Activated CD8-positive, alpha-beta memory T cell treated with anti-CD3 and anti-CD28 coated beads for 36 hours (primary cell): Measurements from ENCODE around the gene CYP4F2. TPM values are rescaled to one million over a fixed set of nuclear protein-coding genes. Genes with fewer than 3 reads are reported as not detected.
"Not testable (repeated sequence)": the region's sequence is repeated elsewhere in the genome, so short reads cannot be mapped to it uniquely, and the experiment has no call there.

Experiments
- CTCF ChIA-PET: fragments of 350-600 bp; sonication (Branson Sonifier 250); formaldehyde crosslinking; loops from one replicate; lab custom pipeline; 2021; ENCODE audit warnings: antibody characterized with exemption; lab: Charles Lee
- POLR2A ChIA-PET: fragments of 350-600 bp; sonication (Branson Sonifier 250); formaldehyde crosslinking; loops from one replicate; lab custom pipeline; 2021; ENCODE audit warnings: antibody characterized with exemption; lab: Charles Lee
- total RNA-seq, 2 experiments: library from RNA; stranded (reverse); gene quantifications; one replicate each; pipeline ENCODE4 v1.2.3, GENCODE V29; 2021

Gene CYP4F2
- total RNA-seq, 2 experiments from 2014 or later = 0.36 TPM; not detected in 1

GRCh38 chr19:15866636-15867035, 31.2 kb downstream of the CYP4F2 start:
- ChIA-PET CTCF (no interaction called here), POLR2A (no interaction called here)

- CTCF ChIA-PET = no interaction called here
- POLR2A ChIA-PET = no interaction called here
These were observed 33.0 kb downstream of the CYP4F2 start for GRCh38 chr19:15864824-15865223.

GRCh38 chr19:15863272-15863671, 34.6 kb downstream of the CYP4F2 start:
- ChIA-PET CTCF (no interaction called here), POLR2A (interaction anchor here (0.6 kb wide), 1 partner anchor 772 kb away, joined by 16 read pairs; no protein-coding TSS in a partner anchor)

GRCh38 chr19:15862444-15862843, 35.4 kb downstream of the CYP4F2 start:
- ChIA-PET CTCF (no interaction called here), POLR2A (no interaction called here)

GRCh38 chr19:15860522-15860921, 37.4 kb downstream of the CYP4F2 start:
- ChIA-PET POLR2A (no interaction called here), CTCF (no interaction called here)

GRCh38 chr19:15859187-15859586, 38.7 kb downstream of the CYP4F2 start:
- POLR2A ChIA-PET = no interaction called here
- CTCF ChIA-PET = no interaction called here

GRCh38 chr19:15850385-15850784, 47.5 kb downstream of the CYP4F2 start:
- POLR2A ChIA-PET = interaction anchor here (0.6 kb wide), 1 partner anchor 629 kb away, joined by 3 read pairs; no protein-coding TSS in a partner anchor

GRCh38 chr19:15846923-15847322, 51.0 kb downstream of the CYP4F2 start:
- ChIA-PET POLR2A (no interaction called here), CTCF (interaction anchor here (0.6 to 0.7 kb wide), 3 partner anchors 42 to 1010 kb away, joined by 3 to 5 read pairs (median 4); no protein-coding TSS in a partner anchor)

More at GRCh38 chr19:15850385-15850784, 47.5 kb downstream of the CYP4F2 start:
- CTCF ChIA-PET = interaction anchor here (0.6 kb wide), 1 partner anchor 9 kb away, joined by 4 read pairs; no protein-coding TSS in a partner anchor

- CTCF ChIA-PET = interaction anchor here (0.6 to 1.2 kb wide), 3 partner anchors 341 to 978 kb away, joined by 3 to 4 read pairs (median 3); partner anchors contain the start of gene FAM32A
- POLR2A ChIA-PET = interaction anchor here (0.7 kb wide), 1 partner anchor 27 kb away, joined by 8 read pairs; no protein-coding TSS in a partner anchor
These were observed 54.0 kb downstream of the CYP4F2 start for GRCh38 chr19:15843894-15844222.

GRCh38 chr19:15843203-15843893, 54.5 kb downstream of the CYP4F2 start:
- POLR2A ChIA-PET = no interaction called here
- CTCF ChIA-PET = interaction anchor here (0.6 kb wide), 1 partner anchor 978 kb away, joined by 3 read pairs; no protein-coding TSS in a partner anchor

GRCh38 chr19:15841875-15842569, 55.9 kb downstream of the CYP4F2 start:
- POLR2A ChIA-PET = no interaction called here
- CTCF ChIA-PET = interaction anchor here (0.9 to 1.1 kb wide), 2 partner anchors 11 to 234 kb away, joined by 3 read pairs; partner anchors contain the start of gene TPM4

- POLR2A ChIA-PET = no interaction called here
- CTCF ChIA-PET = interaction anchor here (0.7 kb wide), 2 partner anchors 10 to 220 kb away, joined by 3 to 4 read pairs; no protein-coding TSS in a partner anchor
These were observed 57.0 kb downstream of the CYP4F2 start for GRCh38 chr19:15840833-15841232.

- POLR2A ChIA-PET = not testable (repeated sequence)
- CTCF ChIA-PET = interaction anchor here (0.5 kb wide), 1 partner anchor 28 kb away, joined by 3 read pairs; no protein-coding TSS in a partner anchor
These were observed 58.0 kb downstream of the CYP4F2 start for GRCh38 chr19:15839888-15840287.

GRCh38 chr19:15838351-15838750, 59.5 kb downstream of the CYP4F2 start:
- POLR2A ChIA-PET = no interaction called here
- CTCF ChIA-PET = interaction anchor here (0.9 kb wide), 1 partner anchor 515 kb away, joined by 3 read pairs; no protein-coding TSS in a partner anchor

- ChIA-PET CTCF (interaction anchor here (0.9 to 1.2 kb wide), 2 partner anchors 11 to 514 kb away, joined by 3 to 4 read pairs; no protein-coding TSS in a partner anchor), POLR2A (interaction anchor here (0.5 to 0.6 kb wide), 2 partner anchors 324 to 994 kb away, joined by 4 read pairs; no protein-coding TSS in a partner anchor)
These were observed 60.6 kb downstream of the CYP4F2 start for GRCh38 chr19:15837221-15837731.

- POLR2A ChIA-PET = interaction anchor here (0.5 to 0.7 kb wide), 3 partner anchors 165 to 995 kb away, joined by 3 to 4 read pairs (median 4); no protein-coding TSS in a partner anchor
- CTCF ChIA-PET = interaction anchor here (1.2 kb wide), 1 partner anchor 10 kb away, joined by 4 read pairs; no protein-coding TSS in a partner anchor
These were observed 61.3 kb downstream of the CYP4F2 start for GRCh38 chr19:15836330-15837220.

- CTCF ChIA-PET = not testable (repeated sequence)
- POLR2A ChIA-PET = interaction anchor here (0.7 kb wide), 1 partner anchor 250 kb away, joined by 3 read pairs; no protein-coding TSS in a partner anchor
These were observed 62.1 kb downstream of the CYP4F2 start for GRCh38 chr19:15835565-15836329.
